ENCODE results near the gene ZMIZ2. TPM values are rescaled to one million over a fixed set of nuclear protein-coding genes. Genes with fewer than 3 reads are reported as not detected.
A peak's percentile ranks its signal among the peaks of the same experiment; 100 is the strongest.

ZMIZ2 gene
- total and polyA plus RNA-seq, 9 of the 15 experiments (the other 6 are each of a cell fraction or from before 2014, with no cell fraction given), result 0.13 to 40.3 (median 4.9) TPM

DNA sequence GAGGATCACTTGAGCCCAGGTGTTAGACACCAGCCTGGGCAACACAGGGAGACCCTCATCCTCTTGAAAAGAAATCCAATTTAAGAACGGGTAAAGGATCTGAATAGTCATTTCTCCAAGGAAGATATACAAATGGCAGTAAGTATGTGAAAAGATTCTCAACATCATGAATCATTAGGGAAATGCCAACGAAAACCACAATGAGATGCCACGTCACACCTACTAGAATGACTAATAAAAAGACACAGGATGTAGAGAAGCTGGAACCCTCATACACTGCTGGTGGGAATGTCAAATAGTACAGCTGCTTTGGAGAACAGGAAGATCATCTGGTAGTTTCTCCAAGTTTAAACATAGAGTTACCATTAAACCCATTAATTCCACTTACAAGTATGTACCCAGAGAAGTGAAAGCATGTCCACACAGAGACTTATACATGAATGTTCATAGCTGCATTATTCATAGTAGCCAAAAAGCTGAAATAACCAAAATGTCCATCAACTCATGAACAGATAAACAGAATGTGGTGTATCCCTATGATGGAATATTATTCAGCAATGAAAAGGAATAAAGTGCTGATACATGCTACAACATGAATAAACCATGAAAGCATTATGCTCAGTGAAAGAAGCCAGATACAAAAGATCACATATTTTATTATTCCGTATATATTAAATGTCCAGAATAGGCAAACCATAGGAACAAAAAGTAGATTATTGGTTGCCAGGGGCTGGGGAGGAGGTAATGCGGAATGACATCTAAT is 13.1 kb upstream of the ZMIZ2 start:
- H3K4me2 ChIP-seq (ENCODE audit: insufficient read depth, low read length), result no peak overlapping the region
- no peak for DNase-seq (ENCODE audit: extremely low read depth in 1 of 4, low spot score in 3 of 4)
- ChIA-PET CTCF (ENCODE audit: low intra/inter-chr PET ratio) (no interaction called here), POLR2A (interaction anchor here (1.0 kb wide), 1 partner anchor 13 kb away, joined by 3 read pairs; no protein-coding TSS in a partner anchor)
- no peak overlapping the region for H3K9ac ChIP-seq (ENCODE audit: insufficient read depth in 1 of 2, low read depth in 2 of 2, low read length in 2 of 2)
- in situ Hi-C loops (cut with MboI) (no loop called here), intact Hi-C loops (cut with micrococcal nuclease) (no loop called here)
- no peaks in the 10 kb centered on the region for H3K36me3 ChIP-seq (ENCODE audit: control insufficient read depth, insufficient read depth, low read length)
- 53% methylated on average over 5 of the region's 5 CpGs for WGBS (ENCODE audit: insufficient coverage, low coverage, missing lambda C conversion rate)
- H4K20me1 ChIP-seq (replicated peaks; ENCODE audit: control insufficient read depth, insufficient read depth, low read length), result no peaks in the 10 kb centered on the region
- H3K9me1 ChIP-seq (ENCODE audit: control insufficient read depth, insufficient read depth, low read length), result no peaks in the 10 kb centered on the region
- ATAC-seq, result no peak
- no peak overlapping the region for H2AFZ ChIP-seq (ENCODE audit: low read depth, low read length)
- no peak overlapping the region for H3K4me3 ChIP-seq
- H3K9me3 ChIP-seq (replicated peaks; ENCODE audit: control insufficient read depth, insufficient read depth, low read depth, low read length), result no peaks in the 10 kb centered on the region
- no peak for FAIRE-seq
- TF ChIP-seq SOX6 (IDR thresholded peaks at IDR 0.05), result no peak
- peak; percentile 73 for TF ChIP-seq FOSL1 (tag; conservative IDR thresholded peaks at IDR 0.05)
- peak; percentile 86 for TF ChIP-seq ZNF146 (CRISPR knock-in tag; IDR thresholded peaks at IDR 0.05; ENCODE audit: unreplicated experiment)
- TF ChIP-seq RBM25 (IDR thresholded peaks at IDR 0.05; ENCODE audit: low read depth, low read length, severe bottlenecking), result peak; percentile 43
- no peaks in the 10 kb centered on the region; a peak in 1 of 5 replicates for H3K4me1 ChIP-seq (replicated peaks in 1 of 2; ENCODE audit: control insufficient read depth in 2 of 2, insufficient read depth in 2 of 2, low read length in 2 of 2)
- no peak overlapping the region for H3K27ac ChIP-seq (ENCODE audit: extremely low read depth, low read depth, low read length)
- no TSS peak for BruUV-seq (replicated peaks)
- no peaks in the 10 kb centered on the region for H3K27me3 ChIP-seq (ENCODE audit: control insufficient read depth in 2 of 2, insufficient read depth in 2 of 2, low read length in 2 of 2)
- H3K79me2 ChIP-seq (ENCODE audit: control insufficient read depth, insufficient read depth, low read length), result no peaks in the 10 kb centered on the region

DNA sequence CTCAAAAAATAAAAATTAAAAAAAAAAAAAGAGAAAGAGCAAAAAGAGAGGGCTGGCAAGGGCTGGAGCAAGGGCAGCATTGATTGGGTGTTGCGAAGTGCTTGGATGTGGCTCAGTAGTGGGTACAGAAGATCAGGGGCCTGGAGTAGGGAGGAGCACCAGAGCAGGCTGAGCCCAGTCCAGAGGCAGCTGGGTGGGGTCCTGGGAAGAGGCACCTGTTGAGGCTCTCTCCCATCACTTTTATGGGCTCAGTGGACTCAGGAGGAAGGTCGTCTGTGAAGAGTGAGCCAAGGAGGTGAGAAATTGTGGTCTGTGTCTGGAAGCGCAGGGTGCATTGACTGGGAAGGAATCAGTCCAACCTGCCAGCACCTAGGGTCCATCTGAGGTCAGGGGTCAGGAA is 11.8 kb upstream of the ZMIZ2 start:
- TF ChIP-seq SOX6 (IDR thresholded peaks at IDR 0.05), result no peak
- no peak for FAIRE-seq
- Histone ChIP-seq H3K4me3 (no peak overlapping the region), H3K27ac (ENCODE audit: extremely low read depth, low read depth, low read length) (no peak overlapping the region), H3K9ac (ENCODE audit: insufficient read depth in 1 of 2, low read depth in 2 of 2, low read length in 2 of 2) (0 out of 4 replicates have a peak overlapping the region, but pooled peaks of 1 of the 2 experiments have one; percentile 28), H3K4me1 (replicated peaks in 1 of 2; ENCODE audit: control insufficient read depth in 2 of 2, insufficient read depth in 2 of 2, low read length in 2 of 2) (no peaks in the 10 kb centered on the region; a peak in 1 of 5 replicates), H3K9me3 (replicated peaks; ENCODE audit: control insufficient read depth, insufficient read depth, low read depth, low read length) (no peaks in the 10 kb centered on the region), H3K36me3 (ENCODE audit: control insufficient read depth, insufficient read depth, low read length) (no peaks in the 10 kb centered on the region), H3K4me2 (ENCODE audit: insufficient read depth, low read length) (no peak overlapping the region), H3K79me2 (ENCODE audit: control insufficient read depth, insufficient read depth, low read length) (no peaks in the 10 kb centered on the region), H3K27me3 (ENCODE audit: control insufficient read depth in 2 of 2, insufficient read depth in 2 of 2, low read length in 2 of 2) (no peaks in the 10 kb centered on the region), H4K20me1 (replicated peaks; ENCODE audit: control insufficient read depth, insufficient read depth, low read length) (no peaks in the 10 kb centered on the region), H3K9me1 (ENCODE audit: control insufficient read depth, insufficient read depth, low read length) (no peaks in the 10 kb centered on the region), H2AFZ (ENCODE audit: low read depth, low read length) (no peak overlapping the region)
- no peak for DNase-seq (ENCODE audit: extremely low read depth in 1 of 4, low spot score in 3 of 4)
- no TSS peak for BruUV-seq (replicated peaks)
- ChIA-PET POLR2A (interaction anchor here (0.6 kb wide), 1 partner anchor 29 kb away, joined by 3 read pairs; no protein-coding TSS in a partner anchor), CTCF (ENCODE audit: low intra/inter-chr PET ratio) (no interaction called here)
- WGBS (ENCODE audit: insufficient coverage, low coverage, missing lambda C conversion rate), result 61% methylated on average over 3 of the region's 3 CpGs
- ATAC-seq, result peak; percentile 28
- intact Hi-C loops (cut with micrococcal nuclease), result no loop called here
- in situ Hi-C loops (cut with MboI), result no loop called here
